AG09309 (cell line): ENCODE data around the gene MAP7D3.

ENCODE experiments used
- DNase-seq: peaks from one replicate; pipeline ENCODE4 v3.0.0-alpha.2; 2010; ENCODE audit warnings: low read depth
- H3K4me3 ChIP-seq: 2 replicates; pipeline ENCODE4 v1.5.1; 2011; ENCODE audit warnings: mild to moderate bottlenecking, low read depth, low read length, moderate library complexity; ENCODE audit not compliant: control insufficient read depth
- TF ChIP-seq, protein P1 (sequence below): IDR thresholded peaks from 2 replicates; pipeline ENCODE4 v1.5.1; 2011; ENCODE audit warnings: mild to moderate bottlenecking, low read depth, low read length, inconsistent platforms; ENCODE audit not compliant: insufficient read depth, control insufficient read depth; ENCODE audit errors: missing control alignments

MAP7D3 gene

GRCh38 chrX:136189222-136189621 is 62.0 kb downstream of the MAP7D3 start:
- no peak overlapping the region for H3K4me3 ChIP-seq
- no peak for DNase-seq
- TF ChIP-seq, protein P1, sequence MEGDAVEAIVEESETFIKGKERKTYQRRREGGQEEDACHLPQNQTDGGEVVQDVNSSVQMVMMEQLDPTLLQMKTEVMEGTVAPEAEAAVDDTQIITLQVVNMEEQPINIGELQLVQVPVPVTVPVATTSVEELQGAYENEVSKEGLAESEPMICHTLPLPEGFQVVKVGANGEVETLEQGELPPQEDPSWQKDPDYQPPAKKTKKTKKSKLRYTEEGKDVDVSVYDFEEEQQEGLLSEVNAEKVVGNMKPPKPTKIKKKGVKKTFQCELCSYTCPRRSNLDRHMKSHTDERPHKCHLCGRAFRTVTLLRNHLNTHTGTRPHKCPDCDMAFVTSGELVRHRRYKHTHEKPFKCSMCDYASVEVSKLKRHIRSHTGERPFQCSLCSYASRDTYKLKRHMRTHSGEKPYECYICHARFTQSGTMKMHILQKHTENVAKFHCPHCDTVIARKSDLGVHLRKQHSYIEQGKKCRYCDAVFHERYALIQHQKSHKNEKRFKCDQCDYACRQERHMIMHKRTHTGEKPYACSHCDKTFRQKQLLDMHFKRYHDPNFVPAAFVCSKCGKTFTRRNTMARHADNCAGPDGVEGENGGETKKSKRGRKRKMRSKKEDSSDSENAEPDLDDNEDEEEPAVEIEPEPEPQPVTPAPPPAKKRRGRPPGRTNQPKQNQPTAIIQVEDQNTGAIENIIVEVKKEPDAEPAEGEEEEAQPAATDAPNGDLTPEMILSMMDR = no peak

- TF ChIP-seq, protein P1 = no peak
- DNase-seq = no peak
- no peak overlapping the region for H3K4me3 ChIP-seq
Observed at GRCh38 chrX:136186023-136186413, 65.2 kb downstream of the MAP7D3 start.

GRCh38 chrX:136185401-136186022 is 65.7 kb downstream of the MAP7D3 start:
- H3K4me3 ChIP-seq = no peak overlapping the region
- no peak for DNase-seq
- TF ChIP-seq, protein P1 = no peak

- no peak for DNase-seq
- no peak overlapping the region for H3K4me3 ChIP-seq
- TF ChIP-seq, protein P1 = no peak
Observed at GRCh38 chrX:136183917-136184316, 67.3 kb downstream of the MAP7D3 start.

- no peak for DNase-seq
- TF ChIP-seq, protein P1 = no peak
- no peak overlapping the region for H3K4me3 ChIP-seq
Observed at GRCh38 chrX:136183172-136183571, 68.0 kb downstream of the MAP7D3 start.

- TF ChIP-seq, protein P1 = no peak
Observed at GRCh38 chrX:136182414-136182813, 68.8 kb downstream of the MAP7D3 start.

More at GRCh38 chrX:136182414-136182813, 68.8 kb downstream of the MAP7D3 start:
- no peak overlapping the region for H3K4me3 ChIP-seq
- DNase-seq = no peak
